Spleen (tissue), 7 donors: ENCODE results near the gene COL4A1.
A peak's percentile ranks its signal among the peaks of the same experiment; 100 is the strongest.

Experiments used
- POLR2AphosphoS5 ChIP-seq, 3 donors: sonication (generic); formaldehyde crosslinking; IDR thresholded peaks; one replicate each; pipeline ENCODE4 v1.5.1; 2017; ENCODE audit warnings: antibody characterized with exemption in 3 of 3
- TF ChIP-seq, protein P1 (sequence below), 11 experiments: fragments of 200-600 bp in 7 of 11; fragments of 450-650 bp in 4 of 11; sonication (generic) in 4 of 11; IDR thresholded peaks in 8 of 11; conservative IDR thresholded peaks in 3 of 11; 1 replicate in 7 of 11; 2 replicates in 4 of 11; pipeline versions ENCODE4 v1.4.0 to v1.8.0; 2016 to 2021; ENCODE audit warnings: antibody characterized with exemption in 11 of 11, inconsistent platforms in 4 of 11, mild to moderate bottlenecking in 1 of 11
- donor health status: DM: no; HTN: no; CAD: no; lungs with moderate emphysema.
- donor health status: DM: no; HTN: no; CAD: no.
- donor health status: DM: no; HTN: no; CAD: no.

DNA sequence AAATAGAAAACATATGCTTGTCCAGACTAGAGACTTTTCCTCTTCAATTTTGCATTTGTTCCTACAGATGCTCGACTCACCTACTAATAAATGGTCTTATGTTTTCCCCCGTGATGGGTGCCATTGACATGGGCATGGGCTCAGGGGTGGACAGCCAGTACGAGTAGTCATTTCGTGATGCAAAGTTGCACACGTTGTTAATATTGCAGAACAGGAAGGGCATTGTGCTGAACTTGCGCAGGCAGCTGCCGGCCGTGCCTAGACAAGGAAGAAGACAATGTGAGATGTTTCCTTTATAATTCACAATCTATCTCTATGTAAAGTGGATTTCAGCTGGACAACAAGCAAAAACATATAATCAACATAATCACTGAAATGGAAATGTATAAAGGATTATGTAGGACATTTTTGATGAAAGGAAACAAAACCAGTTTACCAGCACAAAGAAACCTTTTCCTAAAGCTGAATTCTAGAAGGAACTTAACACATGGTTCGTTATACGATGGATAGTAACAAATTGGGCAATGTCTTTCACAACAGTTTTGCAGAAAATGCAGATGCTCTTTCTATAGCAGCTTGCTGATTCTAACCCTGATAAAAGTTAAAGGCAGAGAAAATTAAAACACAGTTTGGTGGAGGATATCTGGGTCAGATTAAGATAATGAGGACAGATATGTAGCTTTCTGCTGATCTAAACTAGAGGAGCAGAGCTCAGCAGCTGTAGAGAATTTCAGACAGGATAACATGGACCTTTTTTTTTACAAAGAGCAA lies 145.7 kb downstream of the COL4A1 start:
- TF ChIP-seq, protein P1, sequence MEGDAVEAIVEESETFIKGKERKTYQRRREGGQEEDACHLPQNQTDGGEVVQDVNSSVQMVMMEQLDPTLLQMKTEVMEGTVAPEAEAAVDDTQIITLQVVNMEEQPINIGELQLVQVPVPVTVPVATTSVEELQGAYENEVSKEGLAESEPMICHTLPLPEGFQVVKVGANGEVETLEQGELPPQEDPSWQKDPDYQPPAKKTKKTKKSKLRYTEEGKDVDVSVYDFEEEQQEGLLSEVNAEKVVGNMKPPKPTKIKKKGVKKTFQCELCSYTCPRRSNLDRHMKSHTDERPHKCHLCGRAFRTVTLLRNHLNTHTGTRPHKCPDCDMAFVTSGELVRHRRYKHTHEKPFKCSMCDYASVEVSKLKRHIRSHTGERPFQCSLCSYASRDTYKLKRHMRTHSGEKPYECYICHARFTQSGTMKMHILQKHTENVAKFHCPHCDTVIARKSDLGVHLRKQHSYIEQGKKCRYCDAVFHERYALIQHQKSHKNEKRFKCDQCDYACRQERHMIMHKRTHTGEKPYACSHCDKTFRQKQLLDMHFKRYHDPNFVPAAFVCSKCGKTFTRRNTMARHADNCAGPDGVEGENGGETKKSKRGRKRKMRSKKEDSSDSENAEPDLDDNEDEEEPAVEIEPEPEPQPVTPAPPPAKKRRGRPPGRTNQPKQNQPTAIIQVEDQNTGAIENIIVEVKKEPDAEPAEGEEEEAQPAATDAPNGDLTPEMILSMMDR (IDR thresholded peaks at IDR 0.05 in 8 of 11, conservative IDR thresholded peaks at IDR 0.05 in 3 of 11), result no peak
- peak in 2 of 3 donors; percentile 12 to 71 for TF ChIP-seq POLR2AphosphoS5 (IDR thresholded peaks at IDR 0.05)
